Mucosa of gallbladder (tissue), 1 donor: ENCODE results near the gene TYROBP. TPM values are rescaled to one million over a fixed set of nuclear protein-coding genes. Genes with fewer than 3 reads are reported as not detected.
"Not testable (repeated sequence)": the region's sequence is repeated elsewhere in the genome, so short reads cannot be mapped to it uniquely, and the experiment has no call there.

Source experiments
- DNase-seq: peaks from one replicate; pipeline ENCODE4 v3.0.0-alpha.2; 2020; ENCODE audit warnings: low spot score
- total RNA-seq: library from RNA; stranded (reverse); gene quantifications from one replicate; pipeline ENCODE4 v1.2.1, GENCODE V29; 2021
- donor health status: DM: no; HTN: no; CAD: no.

TYROBP gene
- total RNA-seq, 1 donor from 2014 or later = 94.6 TPM

DNA sequence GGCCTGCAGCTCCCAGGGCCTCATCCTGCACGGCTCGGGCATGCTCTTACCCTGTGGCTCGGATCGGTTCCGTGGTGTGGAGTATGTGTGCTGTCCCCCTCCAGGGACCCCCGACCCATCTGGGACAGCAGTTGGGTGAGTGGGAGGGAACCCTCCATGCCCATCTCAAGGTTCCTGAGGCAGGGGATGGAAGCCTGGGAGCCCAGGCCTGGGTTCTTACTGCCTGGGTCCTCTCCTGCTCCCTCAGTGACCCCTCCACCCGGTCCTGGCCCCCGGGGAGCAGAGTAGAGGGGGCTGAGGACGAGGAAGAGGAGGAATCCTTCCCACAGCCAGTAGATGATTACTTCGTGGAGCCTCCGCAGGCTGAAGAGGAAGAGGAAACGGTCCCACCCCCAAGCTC, 36.5 kb downstream of the TYROBP start:
- no peak for DNase-seq

- no peak for DNase-seq
Observed at GRCh38 chr19:35870798-35871197, 37.3 kb downstream of the TYROBP start.

DNA sequence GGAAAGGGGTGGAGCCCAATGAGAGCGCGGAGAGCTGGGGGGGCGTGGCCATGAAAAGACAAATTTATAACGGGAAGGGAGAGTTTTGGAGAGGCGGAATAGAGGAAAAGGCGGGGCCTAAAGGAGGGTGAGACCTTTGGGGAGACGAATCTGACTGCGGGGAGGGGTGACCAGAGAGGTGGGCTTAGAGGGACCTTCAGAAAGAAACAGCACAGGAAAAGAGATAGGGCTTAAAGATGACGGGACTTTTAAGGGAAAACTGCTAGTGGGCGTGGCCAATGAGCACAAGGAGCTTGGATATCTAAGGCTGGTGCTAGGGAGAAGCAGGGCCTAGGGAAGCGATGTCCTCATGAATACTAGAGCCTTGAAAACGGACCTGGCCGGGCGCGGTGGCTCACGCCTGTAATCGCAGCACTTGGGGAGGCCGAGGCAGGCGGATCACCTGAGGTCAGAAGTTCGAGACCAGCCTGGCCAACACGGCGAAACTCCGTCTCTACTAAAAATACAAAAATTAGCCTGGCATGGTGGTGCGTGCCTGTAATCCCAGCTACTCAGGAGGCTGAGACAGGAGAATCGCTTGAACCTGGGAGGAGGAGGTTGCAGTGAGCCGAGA, 37.9 kb downstream of the TYROBP start:
- not testable (repeated sequence) for DNase-seq

- peak; percentile 73 for DNase-seq
Observed at GRCh38 chr19:35869327-35870123, 38.6 kb downstream of the TYROBP start.

- DNase-seq = no peak
Observed at GRCh38 chr19:35868823-35869326, 39.2 kb downstream of the TYROBP start.

DNA sequence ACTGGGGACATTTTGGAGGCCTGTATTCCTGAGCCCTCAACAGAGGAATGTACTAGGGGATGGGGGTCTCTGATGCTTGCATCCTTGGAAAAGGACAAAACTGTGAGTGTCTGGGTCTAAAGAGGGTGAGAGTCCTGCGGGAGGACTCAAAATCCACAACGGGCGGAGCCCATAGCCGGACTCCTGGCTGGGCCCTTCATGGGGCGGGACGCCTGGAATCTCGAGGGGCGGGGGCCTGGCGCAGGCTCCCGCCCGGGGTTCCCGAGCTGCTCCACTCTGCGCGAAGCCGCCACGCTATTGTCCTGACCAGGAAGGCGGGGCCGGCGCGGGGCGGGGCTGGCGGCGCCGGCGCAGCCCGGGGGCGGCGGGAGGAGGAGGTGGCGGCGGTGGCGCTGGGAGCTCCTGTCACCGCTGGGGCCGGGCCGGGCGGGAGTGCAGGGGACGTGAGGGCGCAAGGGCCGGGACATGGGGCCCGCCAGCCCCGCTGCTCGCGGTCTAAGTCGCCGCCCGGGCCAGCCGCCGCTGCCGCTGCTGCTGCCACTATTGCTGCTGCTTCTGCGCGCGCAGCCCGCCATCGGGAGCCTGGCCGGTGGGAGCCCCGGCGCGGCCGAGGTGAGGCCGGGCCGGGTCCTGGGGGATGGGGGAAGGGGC, 39.8 kb downstream of the TYROBP start, which contains the start of gene APLP1:
Gene APLP1, plus strand, starts transcription at position 403 of the 651 bp plus-strand sequence. Its CDS starts 63 bp downstream, at position 466.
- peak; percentile 75 for DNase-seq

DNA sequence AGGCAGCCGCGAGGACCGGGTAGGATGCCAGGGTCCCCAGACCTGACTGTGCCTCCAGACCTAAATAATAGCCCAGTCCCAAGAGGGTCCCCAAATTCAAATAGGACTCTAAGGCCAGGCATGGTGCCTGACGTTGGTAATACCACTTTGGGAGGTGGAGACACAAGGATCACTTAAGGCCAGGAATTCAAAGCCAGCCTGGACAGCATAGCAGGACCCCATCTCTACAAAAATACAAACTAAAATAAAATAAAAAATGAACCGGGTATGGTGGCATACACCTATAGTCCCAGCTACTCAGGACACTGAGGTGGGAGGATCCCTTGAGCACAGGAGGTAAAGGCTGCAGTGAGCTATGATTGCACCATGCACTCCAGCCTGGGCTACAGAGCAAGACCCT, 45.1 kb downstream of the TYROBP start:
- DNase-seq = no peak

DNA sequence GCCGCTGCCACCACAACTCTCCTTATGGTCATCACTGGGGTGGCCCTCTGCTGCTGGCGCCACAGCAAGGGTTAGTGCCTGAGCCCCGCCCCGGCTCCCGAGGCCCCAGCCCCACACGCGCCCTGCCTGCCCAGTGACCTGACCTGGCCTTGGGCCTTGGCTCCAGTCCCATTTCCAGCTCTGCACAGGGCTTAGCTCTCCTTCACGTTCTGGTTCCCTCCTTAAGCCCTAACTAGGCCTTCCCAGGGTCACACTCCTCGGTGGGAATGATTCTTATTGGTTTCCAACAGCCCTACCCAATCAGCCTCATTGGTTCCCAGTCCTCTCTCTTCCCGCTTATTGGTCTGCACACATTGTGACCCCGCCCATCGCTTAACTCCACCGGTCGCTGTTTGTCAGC, 45.6 kb downstream of the TYROBP start:
- DNase-seq = no peak

DNA sequence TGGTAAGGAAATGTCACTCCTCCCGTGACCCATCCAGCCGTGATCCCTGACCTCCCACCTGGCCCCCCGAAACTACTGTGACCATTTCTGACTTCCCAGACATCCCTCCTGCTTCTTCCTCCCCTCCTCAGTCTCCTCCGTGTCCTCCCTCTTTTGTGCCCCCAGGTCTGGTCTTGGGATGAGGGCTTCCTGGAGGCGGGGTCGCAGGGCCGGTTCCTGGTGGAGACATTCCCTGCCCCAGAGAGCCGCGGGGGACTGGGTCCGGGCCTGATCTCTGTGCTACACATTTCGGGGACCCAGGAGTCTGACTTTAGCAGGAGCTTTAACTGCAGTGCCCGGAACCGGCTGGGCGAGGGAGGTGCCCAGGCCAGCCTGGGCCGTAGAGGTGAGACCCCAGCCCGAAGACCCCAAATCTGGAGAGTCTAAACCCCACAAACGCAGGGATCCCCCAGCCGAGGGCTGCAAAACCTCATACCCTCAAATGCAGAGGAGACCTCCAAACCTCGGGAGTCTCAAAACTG, 46.4 kb downstream of the TYROBP start:
- no peak for DNase-seq

DNA sequence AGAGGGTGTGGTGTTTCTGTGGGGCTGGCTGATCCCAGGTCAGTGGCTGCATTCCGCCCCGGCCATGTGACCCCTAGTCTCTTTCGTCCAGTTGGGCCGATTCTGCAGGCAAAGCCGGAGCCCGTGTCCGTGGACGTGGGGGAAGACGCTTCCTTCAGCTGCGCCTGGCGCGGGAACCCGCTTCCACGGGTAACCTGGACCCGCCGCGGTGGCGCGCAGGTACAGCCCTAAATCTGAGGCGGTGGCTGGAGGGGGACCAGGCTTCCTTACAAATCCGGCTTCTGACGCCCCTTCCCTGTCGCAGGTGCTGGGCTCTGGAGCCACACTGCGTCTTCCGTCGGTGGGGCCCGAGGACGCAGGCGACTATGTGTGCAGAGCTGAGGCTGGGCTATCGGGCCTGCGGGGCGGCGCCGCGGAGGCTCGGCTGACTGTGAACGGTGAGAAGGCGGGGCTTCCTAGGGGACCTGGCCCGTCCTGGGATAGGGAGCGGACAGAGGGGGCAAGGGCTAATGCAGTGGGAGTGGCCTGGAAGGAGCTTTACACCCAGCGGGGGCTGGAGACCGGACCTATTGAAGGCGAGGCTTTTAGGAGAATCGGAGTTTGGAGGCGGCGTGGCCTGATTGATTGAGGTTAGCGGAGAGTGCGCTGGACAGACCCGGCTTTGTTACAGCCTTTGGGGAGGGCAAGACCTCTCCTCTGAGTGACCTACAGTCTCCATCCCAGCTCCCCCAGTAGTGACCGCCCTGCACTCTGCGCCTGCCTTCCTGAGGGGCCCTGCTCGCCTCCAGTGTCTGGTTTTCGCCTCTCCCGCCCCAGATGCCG, 47.1 kb downstream of the TYROBP start:
- no peak for DNase-seq

DNA sequence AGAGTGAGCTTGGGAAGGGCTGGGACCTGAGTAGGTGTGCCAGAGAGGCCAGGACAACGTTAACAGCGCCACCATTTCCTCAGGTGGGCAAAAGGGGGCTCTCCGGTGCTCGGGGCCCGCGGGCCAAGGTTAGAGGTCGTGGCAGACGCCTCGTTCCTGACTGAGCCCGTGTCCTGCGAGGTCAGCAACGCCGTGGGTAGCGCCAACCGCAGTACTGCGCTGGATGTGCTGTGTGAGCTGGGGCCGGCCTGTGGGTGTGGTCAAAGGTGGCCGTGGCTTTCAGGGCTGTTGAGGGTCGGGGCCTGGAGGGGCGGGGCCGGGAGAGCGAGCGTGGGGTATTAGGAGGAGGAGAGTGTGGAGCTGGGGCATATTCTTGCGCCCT, 47.7 kb downstream of the TYROBP start:
- no peak for DNase-seq

DNA sequence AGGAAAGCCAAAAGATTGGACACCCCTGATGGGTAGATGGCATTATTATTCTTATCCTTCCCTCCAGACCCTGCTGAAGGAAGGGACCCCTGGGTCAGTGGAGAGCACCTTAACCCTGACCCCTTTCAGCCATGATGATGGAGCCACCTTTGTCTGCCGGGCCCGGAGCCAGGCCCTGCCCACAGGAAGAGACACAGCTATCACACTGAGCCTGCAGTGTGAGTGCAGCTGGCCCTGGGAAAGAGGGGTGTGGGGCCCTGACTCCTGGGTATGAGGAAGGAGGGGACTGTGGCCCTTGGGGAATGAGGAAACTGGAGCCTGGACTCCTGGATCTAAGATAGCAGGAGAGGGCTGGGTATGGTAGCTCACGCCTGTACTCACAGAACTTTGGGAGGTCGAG, 48.7 kb downstream of the TYROBP start:
- DNase-seq = no peak

GRCh38 chr19:35858311-35858710, 49.8 kb downstream of the TYROBP start:
- no peak for DNase-seq

DNA sequence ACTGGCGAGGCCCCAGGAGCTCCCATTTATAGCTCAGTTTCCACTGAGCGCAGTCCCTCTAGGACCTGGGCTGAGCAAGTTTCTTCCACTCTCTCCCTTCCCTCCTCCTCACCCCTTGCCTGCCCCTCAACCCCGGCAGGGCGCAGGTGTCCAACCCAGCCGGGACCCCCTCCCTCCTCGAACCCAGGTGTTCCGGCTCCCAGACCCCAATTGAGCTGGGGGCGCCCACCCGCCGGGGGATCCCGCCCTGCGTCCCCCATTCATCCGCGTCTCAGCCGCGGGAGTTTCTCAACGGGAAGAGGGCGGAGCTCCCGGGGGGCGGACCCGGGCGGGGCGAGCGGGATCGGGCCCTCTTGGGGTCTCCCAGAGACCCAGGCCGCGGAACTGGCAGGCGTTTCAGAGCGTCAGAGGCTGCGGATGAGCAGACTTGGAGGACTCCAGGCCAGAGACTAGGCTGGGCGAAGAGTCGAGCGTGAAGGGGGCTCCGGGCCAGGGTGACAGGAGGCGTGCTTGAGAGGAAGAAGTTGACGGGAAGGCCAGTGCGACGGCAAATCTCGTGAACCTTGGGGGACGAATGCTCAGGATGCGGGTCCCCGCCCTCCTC, 51.4 kb downstream of the TYROBP start, which contains the start of gene KIRREL2:
Gene KIRREL2, plus strand, starts transcription at position 366 of the 604 bp plus-strand sequence. Its CDS starts 209 bp downstream, at position 575.
- no peak for DNase-seq

Other genes with a start within 250 kb of the TYROBP start
- gene UPK1A, start 241.8 kb downstream of the TYROBP start, total RNA-seq = 0.89 TPM
- gene ZBTB32, start 203.7 kb downstream of the TYROBP start, total RNA-seq = 0.43 TPM
- 45.1 TPM for gene KMT2B, start 190.3 kb downstream of the TYROBP start, total RNA-seq
- 14.8 TPM for gene IGFLR1, start 165.8 kb downstream of the TYROBP start, total RNA-seq
- 23.9 TPM for gene U2AF1L4, start 162.9 kb downstream of the TYROBP start, total RNA-seq
- 67.9 TPM for gene PSENEN, start 162.6 kb downstream of the TYROBP start, total RNA-seq
- 10.1 TPM for gene LIN37, start 159.7 kb downstream of the TYROBP start, total RNA-seq
- gene HSPB6, start 151.3 kb downstream of the TYROBP start, total RNA-seq = 654 TPM
- gene PROSER3, start 150.1 kb downstream of the TYROBP start, total RNA-seq = 31.2 TPM
- gene ARHGAP33, start 132.7 kb downstream of the TYROBP start, total RNA-seq = 20.1 TPM
- gene PRODH2, start 95.5 kb downstream of the TYROBP start, total RNA-seq = 0.46 TPM
- 0.06 TPM for gene NPHS1, start 55.8 kb downstream of the TYROBP start, total RNA-seq
- 0.12 TPM for gene KIRREL2, start 51.4 kb downstream of the TYROBP start, total RNA-seq
- 85.6 TPM for gene APLP1, start 39.7 kb downstream of the TYROBP start, total RNA-seq
- gene NFKBID, start 7.8 kb downstream of the TYROBP start, total RNA-seq = 34.5 TPM
- 14.4 TPM for gene HCST, start 5.8 kb downstream of the TYROBP start, total RNA-seq
- gene LRFN3, start 28.1 kb upstream of the TYROBP start, total RNA-seq = 23.7 TPM
- gene SDHAF1, start 86.9 kb upstream of the TYROBP start, total RNA-seq = 20.0 TPM
- gene SYNE4, start 100.5 kb upstream of the TYROBP start, total RNA-seq = 17.4 TPM
- gene ALKBH6, start 105.9 kb upstream of the TYROBP start, total RNA-seq = 34.9 TPM
- gene CLIP3, start 124.6 kb upstream of the TYROBP start, total RNA-seq = 74.0 TPM
- 12.9 TPM for gene THAP8, start 146.0 kb upstream of the TYROBP start, total RNA-seq
- gene WDR62, start 146.6 kb upstream of the TYROBP start, total RNA-seq = 1.3 TPM
- not detected for gene OVOL3, start 202.8 kb upstream of the TYROBP start, total RNA-seq
- 74.5 TPM for gene POLR2I, start 206.6 kb upstream of the TYROBP start, total RNA-seq
- gene TBCB, start 207.2 kb upstream of the TYROBP start, total RNA-seq = 132 TPM
- 584 TPM for gene CAPNS1, start 231.8 kb upstream of the TYROBP start, total RNA-seq
- gene COX7A1, start 244.2 kb upstream of the TYROBP start, total RNA-seq = 55.7 TPM